HG03575 (cell line): ENCODE results near the gene MLLT1.

Source experiments
- ATAC-seq: cut with Tn5 transposase; IDR thresholded peaks from one replicate; pipeline ENCODE4 v1.9.1; 2021; ENCODE audit not compliant: unreplicated experiment, insufficient number of reproducible peaks, low FRiP score; ENCODE audit errors: extremely low read depth

The MLLT1 gene

GRCh38 chr19:6216236-6216995 is 63.4 kb downstream of the MLLT1 start:
- no peak for ATAC-seq

GRCh38 chr19:6215701-6216235 is 64.0 kb downstream of the MLLT1 start:
- ATAC-seq, result no peak

DNA sequence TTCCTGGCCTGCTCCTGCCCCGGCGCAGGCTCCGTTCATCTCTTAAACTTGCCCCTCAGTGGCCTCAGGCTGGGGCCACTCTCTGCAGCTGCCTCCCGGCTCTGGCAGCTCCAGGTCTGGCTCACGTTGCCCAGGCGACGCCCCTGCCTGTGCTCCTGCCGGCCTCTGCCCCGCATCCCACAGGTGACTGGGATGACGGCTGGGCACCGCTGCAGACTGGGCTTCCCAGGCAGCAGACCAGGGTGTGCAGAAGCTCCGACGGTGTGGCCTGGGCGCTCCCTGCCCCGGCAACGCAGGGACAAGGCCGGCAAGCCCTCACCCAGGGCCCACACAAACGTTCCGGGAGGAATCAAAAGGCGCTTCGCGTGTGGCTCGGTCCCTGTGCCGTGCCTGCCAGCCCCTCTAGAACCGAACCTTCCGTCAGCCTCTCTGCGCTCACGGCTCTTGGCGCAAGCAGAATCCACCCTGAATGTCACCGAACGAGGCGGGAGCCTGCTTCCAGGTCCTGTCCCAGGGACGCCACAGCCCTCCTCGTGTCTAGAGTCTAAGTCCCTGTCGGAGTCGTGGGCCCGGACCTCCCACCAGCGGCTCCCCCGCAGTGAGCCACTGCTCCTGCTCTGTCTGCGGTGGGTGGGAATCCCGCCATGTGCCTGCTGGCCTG is 64.8 kb downstream of the MLLT1 start:
- ATAC-seq, result no peak

GRCh38 chr19:6213696-6214641 is 65.8 kb downstream of the MLLT1 start:
- ATAC-seq, result no peak

- ATAC-seq, result no peak
Measured at GRCh38 chr19:6213266-6213595, 66.5 kb downstream of the MLLT1 start.

- no peak for ATAC-seq
Measured at GRCh38 chr19:6212403-6213265, 67.1 kb downstream of the MLLT1 start.

DNA sequence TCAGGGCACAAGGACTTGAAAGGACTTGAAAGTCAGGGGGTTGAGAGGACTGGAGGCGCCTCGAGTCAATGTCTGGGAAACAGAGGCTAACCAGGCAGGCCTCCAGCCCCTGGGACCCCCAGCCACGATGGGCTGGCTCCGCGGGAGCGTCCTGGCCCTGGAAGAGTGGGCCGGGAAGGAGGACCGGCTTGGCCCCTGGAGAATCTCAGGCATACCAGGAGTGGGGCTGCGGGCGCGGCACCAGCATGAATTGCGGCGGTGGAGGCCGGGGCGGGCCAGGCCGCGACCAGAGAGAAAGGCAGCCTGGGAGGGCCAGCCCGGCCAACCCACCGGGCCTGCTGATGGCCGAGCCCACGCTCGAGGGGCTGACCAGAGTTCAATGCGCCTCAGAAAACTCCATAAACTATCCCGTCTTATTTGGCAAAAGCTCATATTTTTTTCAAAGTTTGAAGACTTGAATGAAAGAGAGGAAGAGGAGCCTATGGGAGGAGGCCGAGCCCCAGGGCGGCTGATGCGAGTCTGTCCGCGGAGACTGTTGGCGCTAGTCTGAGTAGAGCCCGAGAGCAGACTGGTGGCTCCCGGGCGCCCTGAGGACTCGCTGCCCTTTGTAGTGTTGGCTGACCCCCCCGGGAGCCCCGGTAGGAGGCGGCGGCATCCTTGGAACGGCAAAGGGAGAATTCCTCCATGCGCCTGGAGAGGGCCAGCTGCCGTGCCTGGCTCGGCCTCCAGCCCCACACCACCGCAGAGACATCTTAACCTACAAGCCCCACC is 68.0 kb downstream of the MLLT1 start:
- no peak for ATAC-seq

DNA sequence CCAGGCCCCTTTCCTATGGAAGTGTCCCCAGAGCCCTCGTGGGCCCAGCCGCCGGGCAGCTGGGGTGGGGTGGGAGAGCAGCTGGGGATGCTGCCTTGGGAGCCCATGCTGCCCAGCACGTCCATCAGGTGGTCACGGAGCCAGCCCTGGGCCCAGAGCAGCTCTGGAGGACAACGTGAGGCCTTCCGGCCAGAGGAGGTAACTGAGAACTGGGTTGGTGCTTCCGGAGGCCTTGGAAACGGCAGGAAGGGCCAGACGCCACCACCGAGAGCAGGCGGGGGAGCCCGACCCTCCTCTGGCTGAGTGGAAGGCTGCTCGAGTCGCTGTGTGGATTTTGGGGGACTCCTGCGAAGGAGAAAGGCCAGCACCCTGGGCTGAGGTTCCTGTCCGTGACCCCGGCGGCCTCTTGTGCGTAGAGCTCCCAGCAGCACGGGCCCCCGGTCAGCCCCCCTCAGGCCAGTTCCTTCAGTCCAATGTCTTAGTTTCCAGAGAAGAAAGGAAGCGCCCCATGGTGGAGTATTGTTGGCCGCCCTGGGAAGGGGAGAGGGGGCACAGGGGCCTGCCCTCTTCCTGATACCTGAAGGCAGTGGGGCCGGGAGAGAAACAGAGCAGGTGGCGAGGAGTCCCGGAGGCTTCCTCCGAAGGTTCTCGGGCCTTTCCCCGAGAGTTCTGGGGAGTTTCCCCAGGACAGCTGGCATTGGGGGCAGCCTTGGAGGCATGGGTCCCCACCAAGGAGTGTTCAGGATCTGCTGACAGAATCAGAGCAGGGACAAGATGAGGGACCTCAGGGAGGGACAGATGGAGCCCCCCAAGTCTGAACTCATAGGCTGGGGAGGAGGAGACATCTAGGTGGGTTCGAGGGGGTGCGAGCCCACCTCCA is 68.8 kb downstream of the MLLT1 start:
- ATAC-seq, result no peak

- no peak for ATAC-seq
Measured at GRCh38 chr19:6210091-6210490, 69.7 kb downstream of the MLLT1 start.

GRCh38 chr19:6209680-6210079 is 70.1 kb downstream of the MLLT1 start:
- ATAC-seq, result no peak

GRCh38 chr19:6209233-6209632 is 70.5 kb downstream of the MLLT1 start:
- no peak for ATAC-seq

DNA sequence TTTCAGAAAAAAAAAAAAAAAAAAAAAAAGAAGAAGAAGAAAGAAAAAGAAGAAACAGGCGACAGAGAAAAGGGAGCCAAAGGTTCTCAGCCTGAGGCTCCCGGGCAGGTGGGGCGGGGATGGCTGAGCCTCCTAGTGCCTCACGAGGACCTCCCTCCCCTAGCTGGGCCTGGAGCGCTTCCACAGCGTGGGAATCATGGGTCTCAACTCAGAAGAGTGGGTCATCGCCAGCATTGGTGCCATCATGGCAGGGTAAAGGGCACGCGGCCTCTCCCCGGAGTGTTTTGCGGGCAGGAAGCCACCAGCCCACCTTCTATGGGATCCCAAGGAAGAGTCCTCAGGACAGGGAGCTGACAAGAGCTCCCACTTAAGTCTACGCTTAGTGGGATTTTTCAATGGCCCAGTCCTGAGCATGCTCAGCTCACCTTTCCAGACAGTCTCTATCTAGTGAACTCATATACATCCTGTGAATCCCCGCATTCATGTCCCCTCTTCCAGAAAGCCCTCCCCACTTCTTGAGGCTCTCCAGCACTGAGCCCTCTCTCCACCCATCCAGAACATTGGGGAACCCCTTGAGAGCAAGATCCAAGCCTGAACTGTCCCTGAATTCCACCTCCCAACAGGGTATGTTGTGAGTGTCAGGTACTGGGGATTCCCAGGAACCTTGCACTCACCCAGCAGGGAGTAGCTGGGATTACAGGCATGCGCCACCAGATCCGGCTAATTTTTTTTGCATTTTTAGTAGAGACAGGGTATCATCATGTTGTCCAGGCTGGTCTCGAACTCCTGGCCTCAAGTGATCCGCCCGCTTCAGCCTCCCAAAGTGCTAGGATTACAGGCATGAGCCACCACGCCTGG is 74.7 kb downstream of the MLLT1 start:
- ATAC-seq, result no peak

- no peak for ATAC-seq
Measured at GRCh38 chr19:6204212-6204611, 75.6 kb downstream of the MLLT1 start.

DNA sequence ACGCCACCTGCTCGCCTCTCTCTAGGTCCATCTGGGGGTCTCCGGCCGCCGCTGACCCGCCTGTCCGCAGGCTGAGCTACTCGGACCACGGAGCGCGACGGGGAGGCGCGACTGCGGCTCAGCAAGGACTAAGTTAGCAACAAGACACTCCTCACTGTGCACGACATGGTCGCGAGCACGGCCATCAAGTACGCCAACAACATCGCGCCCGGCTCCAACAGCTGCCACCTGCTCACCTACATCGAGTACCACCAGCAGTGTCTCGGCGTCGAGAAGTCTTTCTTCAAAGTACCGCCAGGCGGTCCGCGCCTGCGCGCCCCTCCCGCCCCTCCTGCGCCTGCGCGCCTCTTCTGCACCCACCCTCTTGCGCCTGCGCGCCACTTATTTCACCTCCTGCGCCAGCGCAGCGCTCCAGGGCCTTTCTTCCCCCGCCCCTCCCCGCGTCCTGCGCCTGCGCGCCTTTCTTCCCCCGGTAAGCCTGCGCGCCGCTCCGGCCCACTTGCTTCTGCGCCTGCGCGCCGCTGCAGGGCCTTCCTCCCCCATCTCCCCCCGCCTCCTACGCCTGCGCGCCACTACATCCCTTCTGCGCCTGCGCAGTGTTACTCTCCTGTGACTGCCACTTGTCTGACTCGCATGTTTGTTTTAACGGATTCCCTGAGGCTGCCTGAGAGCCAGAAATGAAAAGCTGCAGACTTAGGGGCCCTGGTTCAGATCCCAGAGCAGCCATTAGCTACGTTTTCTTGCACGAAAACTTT is 80.4 kb downstream of the MLLT1 start:
- no peak for ATAC-seq

- ATAC-seq, result no peak
Measured at GRCh38 chr19:6198896-6199239, 80.9 kb downstream of the MLLT1 start.

DNA sequence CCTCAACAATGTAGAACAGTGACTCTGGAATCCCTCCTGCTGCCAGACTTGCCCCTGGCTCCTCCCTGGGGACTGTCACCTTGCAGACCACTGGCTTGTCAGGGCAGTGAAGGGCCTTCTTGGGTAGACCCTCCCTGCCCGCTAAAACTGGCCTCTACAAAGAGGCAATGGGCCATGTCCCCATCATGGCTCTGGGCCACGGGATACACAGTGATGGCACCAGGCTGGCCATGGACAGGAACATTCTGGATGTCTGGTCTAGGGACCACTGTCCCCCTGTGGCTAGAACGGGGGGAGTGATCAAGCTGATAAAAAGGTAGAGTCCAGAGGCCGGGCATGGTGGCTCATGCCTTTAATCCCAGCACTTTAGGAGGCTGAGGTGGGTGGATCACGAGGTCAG is 83.4 kb downstream of the MLLT1 start:
- no peak for ATAC-seq
